GM12878 (cell line): ENCODE data around the gene SLC35F3. TPM values are rescaled to one million over a fixed set of nuclear protein-coding genes. Genes with fewer than 3 reads are reported as not detected.

Experiments
- BCL11A ChIP-seq: IDR thresholded peaks from 2 replicates; pipeline ENCODE4 v1.6.1; 2011; ENCODE audit warnings: low read depth, low read length
- CBX3 ChIP-seq: fragments of 200-600 bp; sonication (generic); IDR thresholded peaks from 2 replicates; pipeline ENCODE4 v1.6.1; 2016; ENCODE audit warnings: low read depth, borderline replicate concordance
- CBX5 ChIP-seq: sonication (generic); IDR thresholded peaks from 2 replicates; pipeline ENCODE4 v1.6.1; 2016; ENCODE audit warnings: low read depth, moderate library complexity, mild to moderate bottlenecking, inconsistent platforms
- CEBPB ChIP-seq, 2 experiments: fragments of 150-350 bp in 1 of 2; IDR thresholded peaks; 2 replicates each; pipeline ENCODE4 v1.6.1; 2012 to 2014; ENCODE audit warnings: low read depth in 2 of 2, low read length in 2 of 2, borderline replicate concordance in 1 of 2, inconsistent platforms in 1 of 2
- EED ChIP-seq: sonication (generic); IDR thresholded peaks from 2 replicates; pipeline ENCODE4 v1.6.1; 2016; ENCODE audit warnings: antibody characterized with exemption, low read depth
- ESRRA ChIP-seq: IDR thresholded peaks from 2 replicates; pipeline ENCODE4 v1.6.1; 2012; ENCODE audit warnings: mild to moderate bottlenecking, low read length, improper control_type of control experiment
- MXI1 ChIP-seq: fragments of 150-350 bp; IDR thresholded peaks from 2 replicates; pipeline ENCODE4 v1.6.1; 2011; ENCODE audit warnings: low read depth, mild to moderate bottlenecking, inconsistent platforms, low read length, improper control_type of control experiment
- NR2C1 ChIP-seq: fragments of 450-650 bp; IDR thresholded peaks from 2 replicates; pipeline ENCODE4 v1.6.1; 2017; ENCODE audit warnings: antibody characterized with exemption, mild to moderate bottlenecking, moderate library complexity
- PAX5 ChIP-seq: IDR thresholded peaks from 2 replicates; pipeline ENCODE4 v1.6.1; 2011; ENCODE audit warnings: low read depth, low read length, borderline replicate concordance
- RELA ChIP-seq: fragments of 450-650 bp; IDR thresholded peaks from 2 replicates; pipeline ENCODE4 v1.8.0; 2014; ENCODE audit warnings: borderline replicate concordance; ENCODE audit not compliant: partially characterized antibody
- SPI1 ChIP-seq: IDR thresholded peaks from 2 replicates; pipeline ENCODE4 v1.6.1; 2011; ENCODE audit warnings: low read depth, mild to moderate bottlenecking, low read length, moderate library complexity, borderline replicate concordance; ENCODE audit not compliant: insufficient read depth
- SRF ChIP-seq, 2 experiments: IDR thresholded peaks; 2 replicates each; pipeline ENCODE4 v1.6.1; 2011; ENCODE audit warnings: low read depth in 2 of 2, low read length in 2 of 2, mild to moderate bottlenecking in 1 of 2, moderate library complexity in 1 of 2
- TCF3 ChIP-seq: IDR thresholded peaks from 2 replicates; pipeline ENCODE4 v1.6.1; 2012; ENCODE audit warnings: low read depth, mild to moderate bottlenecking, low read length, borderline replicate concordance; ENCODE audit not compliant: insufficient read depth
- polyA plus RNA-seq, 11 experiments: library from polyadenylated mRNA; depleted of rRNA in 4 of 11; unstranded in 6 of 11; stranded (reverse) in 5 of 11; fragments of >200 nt; fragmentation: Nextera tagmentation in 4 of 11; fragmentation: Illumina TruSeq in 1 of 11; extraction: Ambion mirVana in 4 of 11; extraction: Trizol in 1 of 11; gene quantifications; 1 replicate in 1 of 11; 2 replicates in 10 of 11; pipeline versions ENCODE4 v1.2.1 to v1.2.3, GENCODE V29; 2011 to 2016; ENCODE audit warnings: inconsistent platforms in 2 of 11, missing spikeins in 2 of 11, low read depth in 1 of 11
- total RNA-seq, 4 experiments: library from RNA; depleted of rRNA in 3 of 4; stranded (reverse); fragments of >200 nt in 3 of 4; fragmentation: Illumina TruSeq in 1 of 4; extraction: Trizol in 1 of 4; gene quantifications; 2 replicates each; pipeline versions ENCODE4 v1.2.1 to v1.2.3, GENCODE V29; 2013 to 2021
- TF ChIP-seq, protein P1 (sequence below): IDR thresholded peaks from 2 replicates; pipeline ENCODE4 v1.6.1; 2011; ENCODE audit warnings: low read depth, low read length, improper control_type of control experiment, borderline replicate concordance
- TF ChIP-seq, protein P2 (sequence below): fragments of 450-650 bp; IDR thresholded peaks from 2 replicates; pipeline ENCODE4 v1.6.1; 2017; ENCODE audit warnings: mild to moderate bottlenecking, moderate library complexity
- TF ChIP-seq, protein P3 (sequence below): fragments of 450-650 bp; IDR thresholded peaks from 2 replicates; pipeline ENCODE4 v1.6.1; 2017; ENCODE audit warnings: mild to moderate bottlenecking, moderate library complexity
- TF ChIP-seq, protein P4 (sequence below): fragments of 450-650 bp; IDR thresholded peaks from 2 replicates; pipeline ENCODE4 v1.6.1; 2016; ENCODE audit warnings: mild to moderate bottlenecking, moderate library complexity, borderline replicate concordance

Gene SLC35F3
- total and polyA plus RNA-seq, 10 of the 15 experiments (the other 5 are each of a cell fraction or from before 2014, with no cell fraction given): 1.0 to 8.6 (median 5.7) TPM

DNA sequence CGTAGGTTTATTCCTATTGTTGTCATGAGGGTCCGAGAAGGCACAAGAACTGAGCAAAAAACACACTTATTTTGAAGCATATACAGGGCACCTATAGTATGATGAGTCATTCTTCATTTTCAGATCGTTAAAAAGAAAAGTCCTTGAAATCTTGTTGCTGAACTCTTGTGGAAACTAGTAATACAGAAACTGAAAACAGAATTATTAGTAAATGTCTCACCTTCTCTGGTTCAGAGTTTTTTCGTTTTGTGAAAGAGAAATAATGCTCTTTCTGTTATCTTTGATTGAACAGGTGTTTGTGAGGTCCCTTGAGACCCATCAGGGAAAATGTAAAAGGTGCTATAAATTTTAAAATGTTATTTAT, 366.7 kb downstream of the SLC35F3 start (continued):
- TF ChIP-seq ESRRA (peak; percentile 70; the same call in 1 of the 2 replicates), CBX5 (no peak), MXI1 (peak; percentile 56; the same call in 1 of the 2 replicates), PAX5 (0 out of 2 replicates have a peak, but pooled peaks have one; percentile 18), EED (peak; percentile 22; the same call in 1 of the 2 replicates), SPI1 (no peak), BCL11A (peak; percentile 73; the same call in 1 of the 2 replicates), CBX3 (no peak), SRF (IDR thresholded peaks at IDR 0.05; ENCODE audit: low read depth in 2 of 2, low read length in 2 of 2) (no peak), RELA (peak; percentile 34), CEBPB (IDR thresholded peaks at IDR 0.05; ENCODE audit: borderline replicate concordance in 1 of 2, low read depth in 2 of 2, low read length in 2 of 2) (peak in 1 of 2 experiments; percentile 58; a peak in 1 of 4 replicates), NR2C1 (no peak), TCF3 (no peak)
- TF ChIP-seq, protein P1, sequence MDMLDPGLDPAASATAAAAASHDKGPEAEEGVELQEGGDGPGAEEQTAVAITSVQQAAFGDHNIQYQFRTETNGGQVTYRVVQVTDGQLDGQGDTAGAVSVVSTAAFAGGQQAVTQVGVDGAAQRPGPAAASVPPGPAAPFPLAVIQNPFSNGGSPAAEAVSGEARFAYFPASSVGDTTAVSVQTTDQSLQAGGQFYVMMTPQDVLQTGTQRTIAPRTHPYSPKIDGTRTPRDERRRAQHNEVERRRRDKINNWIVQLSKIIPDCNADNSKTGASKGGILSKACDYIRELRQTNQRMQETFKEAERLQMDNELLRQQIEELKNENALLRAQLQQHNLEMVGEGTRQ: no peak
- TF ChIP-seq, protein P2, sequence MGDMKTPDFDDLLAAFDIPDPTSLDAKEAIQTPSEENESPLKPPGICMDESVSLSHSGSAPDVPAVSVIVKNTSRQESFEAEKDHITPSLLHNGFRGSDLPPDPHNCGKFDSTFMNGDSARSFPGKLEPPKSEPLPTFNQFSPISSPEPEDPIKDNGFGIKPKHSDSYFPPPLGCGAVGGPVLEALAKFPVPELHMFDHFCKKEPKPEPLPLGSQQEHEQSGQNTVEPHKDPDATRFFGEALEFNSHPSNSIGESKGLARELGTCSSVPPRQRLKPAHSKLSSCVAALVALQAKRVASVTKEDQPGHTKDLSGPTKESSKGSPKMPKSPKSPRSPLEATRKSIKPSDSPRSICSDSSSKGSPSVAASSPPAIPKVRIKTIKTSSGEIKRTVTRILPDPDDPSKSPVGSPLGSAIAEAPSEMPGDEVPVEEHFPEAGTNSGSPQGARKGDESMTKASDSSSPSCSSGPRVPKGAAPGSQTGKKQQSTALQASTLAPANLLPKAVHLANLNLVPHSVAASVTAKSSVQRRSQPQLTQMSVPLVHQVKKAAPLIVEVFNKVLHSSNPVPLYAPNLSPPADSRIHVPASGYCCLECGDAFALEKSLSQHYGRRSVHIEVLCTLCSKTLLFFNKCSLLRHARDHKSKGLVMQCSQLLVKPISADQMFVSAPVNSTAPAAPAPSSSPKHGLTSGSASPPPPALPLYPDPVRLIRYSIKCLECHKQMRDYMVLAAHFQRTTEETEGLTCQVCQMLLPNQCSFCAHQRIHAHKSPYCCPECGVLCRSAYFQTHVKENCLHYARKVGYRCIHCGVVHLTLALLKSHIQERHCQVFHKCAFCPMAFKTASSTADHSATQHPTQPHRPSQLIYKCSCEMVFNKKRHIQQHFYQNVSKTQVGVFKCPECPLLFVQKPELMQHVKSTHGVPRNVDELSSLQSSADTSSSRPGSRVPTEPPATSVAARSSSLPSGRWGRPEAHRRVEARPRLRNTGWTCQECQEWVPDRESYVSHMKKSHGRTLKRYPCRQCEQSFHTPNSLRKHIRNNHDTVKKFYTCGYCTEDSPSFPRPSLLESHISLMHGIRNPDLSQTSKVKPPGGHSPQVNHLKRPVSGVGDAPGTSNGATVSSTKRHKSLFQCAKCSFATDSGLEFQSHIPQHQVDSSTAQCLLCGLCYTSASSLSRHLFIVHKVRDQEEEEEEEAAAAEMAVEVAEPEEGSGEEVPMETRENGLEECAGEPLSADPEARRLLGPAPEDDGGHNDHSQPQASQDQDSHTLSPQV: peak; percentile 92; the same call in 1 of the 2 replicates
- TF ChIP-seq, protein P3, sequence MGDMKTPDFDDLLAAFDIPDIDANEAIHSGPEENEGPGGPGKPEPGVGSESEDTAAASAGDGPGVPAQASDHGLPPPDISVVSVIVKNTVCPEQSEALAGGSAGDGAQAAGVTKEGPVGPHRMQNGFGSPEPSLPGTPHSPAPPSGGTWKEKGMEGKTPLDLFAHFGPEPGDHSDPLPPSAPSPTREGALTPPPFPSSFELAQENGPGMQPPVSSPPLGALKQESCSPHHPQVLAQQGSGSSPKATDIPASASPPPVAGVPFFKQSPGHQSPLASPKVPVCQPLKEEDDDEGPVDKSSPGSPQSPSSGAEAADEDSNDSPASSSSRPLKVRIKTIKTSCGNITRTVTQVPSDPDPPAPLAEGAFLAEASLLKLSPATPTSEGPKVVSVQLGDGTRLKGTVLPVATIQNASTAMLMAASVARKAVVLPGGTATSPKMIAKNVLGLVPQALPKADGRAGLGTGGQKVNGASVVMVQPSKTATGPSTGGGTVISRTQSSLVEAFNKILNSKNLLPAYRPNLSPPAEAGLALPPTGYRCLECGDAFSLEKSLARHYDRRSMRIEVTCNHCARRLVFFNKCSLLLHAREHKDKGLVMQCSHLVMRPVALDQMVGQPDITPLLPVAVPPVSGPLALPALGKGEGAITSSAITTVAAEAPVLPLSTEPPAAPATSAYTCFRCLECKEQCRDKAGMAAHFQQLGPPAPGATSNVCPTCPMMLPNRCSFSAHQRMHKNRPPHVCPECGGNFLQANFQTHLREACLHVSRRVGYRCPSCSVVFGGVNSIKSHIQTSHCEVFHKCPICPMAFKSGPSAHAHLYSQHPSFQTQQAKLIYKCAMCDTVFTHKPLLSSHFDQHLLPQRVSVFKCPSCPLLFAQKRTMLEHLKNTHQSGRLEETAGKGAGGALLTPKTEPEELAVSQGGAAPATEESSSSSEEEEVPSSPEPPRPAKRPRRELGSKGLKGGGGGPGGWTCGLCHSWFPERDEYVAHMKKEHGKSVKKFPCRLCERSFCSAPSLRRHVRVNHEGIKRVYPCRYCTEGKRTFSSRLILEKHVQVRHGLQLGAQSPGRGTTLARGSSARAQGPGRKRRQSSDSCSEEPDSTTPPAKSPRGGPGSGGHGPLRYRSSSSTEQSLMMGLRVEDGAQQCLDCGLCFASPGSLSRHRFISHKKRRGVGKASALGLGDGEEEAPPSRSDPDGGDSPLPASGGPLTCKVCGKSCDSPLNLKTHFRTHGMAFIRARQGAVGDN: no peak
- TF ChIP-seq, protein P4, sequence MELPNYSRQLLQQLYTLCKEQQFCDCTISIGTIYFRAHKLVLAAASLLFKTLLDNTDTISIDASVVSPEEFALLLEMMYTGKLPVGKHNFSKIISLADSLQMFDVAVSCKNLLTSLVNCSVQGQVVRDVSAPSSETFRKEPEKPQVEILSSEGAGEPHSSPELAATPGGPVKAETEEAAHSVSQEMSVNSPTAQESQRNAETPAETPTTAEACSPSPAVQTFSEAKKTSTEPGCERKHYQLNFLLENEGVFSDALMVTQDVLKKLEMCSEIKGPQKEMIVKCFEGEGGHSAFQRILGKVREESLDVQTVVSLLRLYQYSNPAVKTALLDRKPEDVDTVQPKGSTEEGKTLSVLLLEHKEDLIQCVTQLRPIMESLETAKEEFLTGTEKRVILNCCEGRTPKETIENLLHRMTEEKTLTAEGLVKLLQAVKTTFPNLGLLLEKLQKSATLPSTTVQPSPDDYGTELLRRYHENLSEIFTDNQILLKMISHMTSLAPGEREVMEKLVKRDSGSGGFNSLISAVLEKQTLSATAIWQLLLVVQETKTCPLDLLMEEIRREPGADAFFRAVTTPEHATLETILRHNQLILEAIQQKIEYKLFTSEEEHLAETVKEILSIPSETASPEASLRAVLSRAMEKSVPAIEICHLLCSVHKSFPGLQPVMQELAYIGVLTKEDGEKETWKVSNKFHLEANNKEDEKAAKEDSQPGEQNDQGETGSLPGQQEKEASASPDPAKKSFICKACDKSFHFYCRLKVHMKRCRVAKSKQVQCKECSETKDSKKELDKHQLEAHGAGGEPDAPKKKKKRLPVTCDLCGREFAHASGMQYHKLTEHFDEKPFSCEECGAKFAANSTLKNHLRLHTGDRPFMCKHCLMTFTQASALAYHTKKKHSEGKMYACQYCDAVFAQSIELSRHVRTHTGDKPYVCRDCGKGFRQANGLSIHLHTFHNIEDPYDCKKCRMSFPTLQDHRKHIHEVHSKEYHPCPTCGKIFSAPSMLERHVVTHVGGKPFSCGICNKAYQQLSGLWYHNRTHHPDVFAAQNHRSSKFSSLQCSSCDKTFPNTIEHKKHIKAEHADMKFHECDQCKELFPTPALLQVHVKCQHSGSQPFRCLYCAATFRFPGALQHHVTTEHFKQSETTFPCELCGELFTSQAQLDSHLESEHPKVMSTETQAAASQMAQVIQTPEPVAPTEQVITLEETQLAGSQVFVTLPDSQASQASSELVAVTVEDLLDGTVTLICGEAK: no peak
